Mesothelial cell of epicardium (in vitro differentiated cells): ENCODE measurements around the gene TMEM107. TPM values are rescaled to one million over a fixed set of nuclear protein-coding genes. Genes with fewer than 3 reads are reported as not detected.
A peak's percentile ranks its signal among the peaks of the same experiment; 100 is the strongest.

Experiments
- DNase-seq, 2 experiments: peaks; one replicate each; pipeline ENCODE4 v3.0.0; 2021; ENCODE audit warnings: low spot score in 2 of 2; ENCODE audit not compliant: unreplicated experiment in 2 of 2
- H3K27ac Mint-ChIP-seq: 2 replicates; pipeline ENCODE4 v1.8.0; 2021; ENCODE audit warnings: mixed read lengths
- H3K27me3 Mint-ChIP-seq: 2 replicates; pipeline ENCODE4 v1.8.0; 2021; ENCODE audit warnings: low read depth, mixed read lengths
- H3K36me3 Mint-ChIP-seq: 2 replicates; pipeline ENCODE4 v1.8.0; 2021; ENCODE audit warnings: mixed read lengths
- H3K4me1 Mint-ChIP-seq: 2 replicates; pipeline ENCODE4 v1.8.0; 2021; ENCODE audit warnings: mixed read lengths
- H3K4me3 Mint-ChIP-seq: 2 replicates; pipeline ENCODE4 v1.8.0; 2021; ENCODE audit warnings: mild to moderate bottlenecking, moderate library complexity, mixed read lengths
- H3K9me3 Mint-ChIP-seq: 2 replicates; pipeline ENCODE4 v1.8.0; 2021; ENCODE audit warnings: mixed read lengths
- CTCF ChIP-seq: fragments of 200-600 bp; sonication (generic); IDR thresholded peaks from one replicate; pipeline ENCODE4 v1.5.0; 2021; ENCODE audit warnings: antibody characterized with exemption; ENCODE audit not compliant: unreplicated experiment
- microRNA-seq: library from miRNA; unstranded; fragments of <30 nt; microRNA quantifications from one replicate; pipeline ENCODE4 v1.2.0, GENCODE V29; 2021; ENCODE audit warnings: inconsistent platforms, mixed read lengths
- total RNA-seq: library from RNA; stranded (reverse); gene quantifications from 3 replicates; pipeline ENCODE4 v1.2.1, GENCODE V29; 2021

Gene TMEM107
- total RNA-seq, 1 donor from 2014 or later = 23.2 TPM

GRCh38 chr17:8122924-8123694, 53.1 kb downstream of the TMEM107 start:
- Mint-ChIP-seq H3K36me3 (no peaks in the 10 kb centered on the region), H3K27ac (peak overlapping the region; percentile 10)

More at GRCh38 chr17:8122924-8123694, 53.1 kb downstream of the TMEM107 start:
- Mint-ChIP-seq H3K4me1 (peaks cover 53% of the 10 kb centered on the region), H3K27me3 (peaks cover 66% of the 10 kb centered on the region), H3K9me3 (no peaks in the 10 kb centered on the region), H3K4me3 (peak overlapping the region; percentile 78)
- DNase-seq = no peak
- TF ChIP-seq CTCF = no peak

Small RNAs within 50 kb of the gene (microRNA-seq; reads per million reads assigned to microRNA genes)
- gene MIR4521 (10.6 reads per million, percentile 33 among the genes with 10 or more reads in this experiment), gene MIR6883 (not detected)

Other genes with a start within 250 kb of the TMEM107 start
- gene KCNAB3, start 246.5 kb downstream of the TMEM107 start, total RNA-seq = 18.4 to 18.8 TPM (median 18.5 TPM) in 3 replicates
- 98.7 to 119 TPM (median 111 TPM) in 3 replicates for gene TRAPPC1, start 244.4 kb downstream of the TMEM107 start, total RNA-seq
- gene CNTROB, start 244.2 kb downstream of the TMEM107 start, total RNA-seq = 49.4 to 51.5 TPM (median 50.0 TPM) in 3 replicates
- 0.34 to 0.75 TPM (median 0.69 TPM) in 3 replicates for gene GUCY2D, start 173.8 kb downstream of the TMEM107 start, total RNA-seq
- gene ALOX15B, start 137.3 kb downstream of the TMEM107 start, total RNA-seq = 0.09 TPM in 1 of 3 replicates, not detected in the others
- 0.70 TPM in 1 of 3 replicates, not detected in the others for gene ALOX12B, start 88.7 kb downstream of the TMEM107 start, total RNA-seq
- 0.09 to 0.13 TPM in 2 of 3 replicates, not detected in the other for gene ALOXE3, start 57.9 kb downstream of the TMEM107 start, total RNA-seq
- 0.45 to 0.75 TPM (median 0.66 TPM) in 3 replicates for gene HES7, start 52.3 kb downstream of the TMEM107 start, total RNA-seq
- 55.2 to 70.2 TPM (median 58.0 TPM) in 3 replicates for gene PER1, start 24.0 kb downstream of the TMEM107 start, total RNA-seq
- gene VAMP2, start 13.4 kb downstream of the TMEM107 start, total RNA-seq = 51.3 to 55.3 TPM (median 54.8 TPM) in 3 replicates
- gene BORCS6, start 13.8 kb upstream of the TMEM107 start, total RNA-seq = 2.7 to 3.1 TPM (median 3.0 TPM) in 3 replicates
- 33.1 to 37.4 TPM (median 37.3 TPM) in 3 replicates for gene AURKB, start 34.2 kb upstream of the TMEM107 start, total RNA-seq
- 45.1 to 52.9 TPM (median 50.6 TPM) in 3 replicates for gene CTC1, start 71.7 kb upstream of the TMEM107 start, total RNA-seq
- gene PFAS, start 72.9 kb upstream of the TMEM107 start, total RNA-seq = 104 to 111 TPM (median 105 TPM) in 3 replicates
- gene RANGRF, start 112.3 kb upstream of the TMEM107 start, total RNA-seq = 25.1 to 26.4 TPM (median 25.7 TPM) in 3 replicates
- 8.8 to 9.2 TPM (median 9.1 TPM) in 3 replicates for gene SLC25A35, start 119.0 kb upstream of the TMEM107 start, total RNA-seq
- gene ARHGEF15, start 133.9 kb upstream of the TMEM107 start, total RNA-seq = 0.20 TPM in 1 of 3 replicates, not detected in the others
- gene ODF4, start 163.5 kb upstream of the TMEM107 start, total RNA-seq = not detected in 3 replicates
- gene RPL26, start 206.8 kb upstream of the TMEM107 start, total RNA-seq = 1,879 to 1,981 TPM (median 1,947 TPM) in 3 replicates
- gene RNF222, start 221.4 kb upstream of the TMEM107 start, total RNA-seq = not detected in 3 replicates